ENCODE measurements around the gene CPXM2.

Gene CPXM2

GRCh38 chr10:123843835-123844234, 47.8 kb downstream of the CPXM2 start:
- no peak for DNase-seq

- no peak for DNase-seq
Observed at GRCh38 chr10:123842692-123843385, 48.8 kb downstream of the CPXM2 start.

GRCh38 chr10:123841560-123841959, 50.0 kb downstream of the CPXM2 start:
- no peak for DNase-seq

GRCh38 chr10:123841115-123841514, 50.5 kb downstream of the CPXM2 start:
- DNase-seq: no peak

GRCh38 chr10:123840714-123841113, 50.9 kb downstream of the CPXM2 start:
- DNase-seq: no peak

GRCh38 chr10:123838596-123839310, 52.9 kb downstream of the CPXM2 start:
- DNase-seq: no peak

- no peak for DNase-seq
Observed at GRCh38 chr10:123837756-123838155, 53.9 kb downstream of the CPXM2 start.

- no peak for DNase-seq
Observed at GRCh38 chr10:123836418-123837145, 55.0 kb downstream of the CPXM2 start.

GRCh38 chr10:123835575-123835974, 56.0 kb downstream of the CPXM2 start:
- no peak for DNase-seq

- DNase-seq: no peak
Observed at GRCh38 chr10:123833170-123833850, 58.3 kb downstream of the CPXM2 start.

GRCh38 chr10:123831259-123831658, 60.3 kb downstream of the CPXM2 start:
- no peak for DNase-seq

GRCh38 chr10:123821136-123821535, 70.5 kb downstream of the CPXM2 start:
- no peak for DNase-seq

GRCh38 chr10:123809632-123810031, 82.0 kb downstream of the CPXM2 start:
- DNase-seq: no peak

GRCh38 chr10:123808906-123809305, 82.7 kb downstream of the CPXM2 start:
- DNase-seq: no peak

- DNase-seq: no peak
Observed at GRCh38 chr10:123808286-123808685, 83.3 kb downstream of the CPXM2 start.

- DNase-seq: no peak
Observed at GRCh38 chr10:123807444-123808035, 84.1 kb downstream of the CPXM2 start.

- no peak for DNase-seq
Observed at GRCh38 chr10:123804716-123805115, 86.9 kb downstream of the CPXM2 start.

- DNase-seq: no peak
Observed at GRCh38 chr10:123800821-123801220, 90.8 kb downstream of the CPXM2 start.

GRCh38 chr10:123800289-123800688, 91.3 kb downstream of the CPXM2 start:
- no peak for DNase-seq

- DNase-seq: no peak
Observed at GRCh38 chr10:123798856-123799255, 92.8 kb downstream of the CPXM2 start.

- DNase-seq: no peak
Observed at GRCh38 chr10:123797813-123798212, 93.8 kb downstream of the CPXM2 start.

GRCh38 chr10:123796736-123797135, 94.9 kb downstream of the CPXM2 start:
- no peak for DNase-seq
